ENCODE results near the gene FASN. TPM values are rescaled to one million over a fixed set of nuclear protein-coding genes. Genes with fewer than 3 reads are reported as not detected.
A peak's percentile ranks its signal among the peaks of the same experiment; 100 is the strongest.

Gene FASN
- total and polyA plus RNA-seq, 8 donors = 18.0 to 550 (median 40.0) TPM

DNA sequence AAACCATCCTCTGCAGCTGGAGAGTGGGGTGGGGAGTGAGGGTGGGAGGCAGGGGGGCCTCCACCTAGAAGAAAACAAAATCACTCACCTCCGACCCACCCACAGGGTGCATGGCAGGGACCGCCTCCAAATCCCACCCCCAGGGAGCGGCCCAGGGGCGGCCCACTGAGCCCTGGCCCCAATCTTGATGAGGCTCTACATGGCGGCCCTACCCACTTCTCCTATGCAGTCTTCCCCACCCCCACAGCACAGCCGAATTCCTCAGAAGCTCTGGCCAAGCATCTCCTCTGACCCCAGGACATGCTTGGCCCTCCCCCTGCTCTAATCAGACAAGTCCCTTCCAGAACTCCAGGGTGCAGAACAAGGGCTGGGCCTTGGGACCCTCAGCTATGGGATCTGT is 18.2 kb upstream of the FASN start:
- peaks cover 4 to 9% of the 10 kb centered on the region in 2 donors for H3K4me1 ChIP-seq
- TF ChIP-seq, protein P1, sequence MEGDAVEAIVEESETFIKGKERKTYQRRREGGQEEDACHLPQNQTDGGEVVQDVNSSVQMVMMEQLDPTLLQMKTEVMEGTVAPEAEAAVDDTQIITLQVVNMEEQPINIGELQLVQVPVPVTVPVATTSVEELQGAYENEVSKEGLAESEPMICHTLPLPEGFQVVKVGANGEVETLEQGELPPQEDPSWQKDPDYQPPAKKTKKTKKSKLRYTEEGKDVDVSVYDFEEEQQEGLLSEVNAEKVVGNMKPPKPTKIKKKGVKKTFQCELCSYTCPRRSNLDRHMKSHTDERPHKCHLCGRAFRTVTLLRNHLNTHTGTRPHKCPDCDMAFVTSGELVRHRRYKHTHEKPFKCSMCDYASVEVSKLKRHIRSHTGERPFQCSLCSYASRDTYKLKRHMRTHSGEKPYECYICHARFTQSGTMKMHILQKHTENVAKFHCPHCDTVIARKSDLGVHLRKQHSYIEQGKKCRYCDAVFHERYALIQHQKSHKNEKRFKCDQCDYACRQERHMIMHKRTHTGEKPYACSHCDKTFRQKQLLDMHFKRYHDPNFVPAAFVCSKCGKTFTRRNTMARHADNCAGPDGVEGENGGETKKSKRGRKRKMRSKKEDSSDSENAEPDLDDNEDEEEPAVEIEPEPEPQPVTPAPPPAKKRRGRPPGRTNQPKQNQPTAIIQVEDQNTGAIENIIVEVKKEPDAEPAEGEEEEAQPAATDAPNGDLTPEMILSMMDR (IDR thresholded peaks at IDR 0.05) = no peak
- no peak overlapping the region for H3K27ac ChIP-seq
- H3K27me3 ChIP-seq = no peaks in the 10 kb centered on the region
- no peak overlapping the region for H3K4me3 ChIP-seq
- H3K9me3 ChIP-seq = no peaks in the 10 kb centered on the region
- no peak for DNase-seq
- peaks cover 0 to 8% of the 10 kb centered on the region in 2 donors for H3K36me3 ChIP-seq
- intact Hi-C loops (cut with DNase I) = no loop called here
- no peak for ATAC-seq

- DNase-seq = no peak
- peaks cover 0 to 8% of the 10 kb centered on the region in 2 donors for H3K36me3 ChIP-seq
- no peak overlapping the region for H3K27ac ChIP-seq
- no peaks in the 10 kb centered on the region for H3K9me3 ChIP-seq
- H3K4me3 ChIP-seq = no peak overlapping the region
- TF ChIP-seq, protein P1 (IDR thresholded peaks at IDR 0.05) = no peak
- H3K27me3 ChIP-seq = no peaks in the 10 kb centered on the region
- ATAC-seq = no peak
- H3K4me1 ChIP-seq = peaks cover 4 to 9% of the 10 kb centered on the region in 2 donors
- intact Hi-C loops (cut with DNase I) = no loop called here
Measured at GRCh38 chr17:82114872-82115271, 16.8 kb upstream of the FASN start.

DNA sequence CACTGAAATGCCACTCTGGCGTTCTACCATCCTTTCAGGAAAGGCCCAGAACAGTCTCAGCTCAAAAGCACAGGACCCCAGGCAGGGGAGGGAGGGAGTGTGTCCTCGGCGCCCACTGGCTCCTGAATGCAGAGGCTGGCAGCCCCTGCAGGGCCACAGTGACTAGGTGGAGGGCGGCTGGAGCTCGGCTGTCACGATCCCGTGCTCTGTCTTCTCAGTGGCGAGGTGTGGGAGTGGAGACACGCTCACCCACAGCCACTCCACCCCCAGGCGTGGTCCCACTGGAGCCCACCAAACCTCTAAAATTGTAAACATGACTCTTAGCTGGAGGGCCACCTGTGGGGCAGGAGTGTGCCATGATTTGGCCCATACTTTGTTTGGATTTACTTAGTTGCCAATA is 16.4 kb upstream of the FASN start:
- peaks cover 4 to 9% of the 10 kb centered on the region in 2 donors for H3K4me1 ChIP-seq
- TF ChIP-seq, protein P1 (IDR thresholded peaks at IDR 0.05) = no peak
- no peak overlapping the region for H3K4me3 ChIP-seq
- DNase-seq (no peak), ATAC-seq (no peak)
- intact Hi-C loops (cut with DNase I) = no loop called here
- H3K9me3 ChIP-seq = no peaks in the 10 kb centered on the region
- no peaks in the 10 kb centered on the region for H3K27me3 ChIP-seq
- H3K36me3 ChIP-seq = peaks cover 0 to 8% of the 10 kb centered on the region in 2 donors
- no peak overlapping the region for H3K27ac ChIP-seq

- DNase-seq = no peak
- H3K4me3 ChIP-seq = no peak overlapping the region
- intact Hi-C loops (cut with DNase I) = no loop called here
- H3K27me3 ChIP-seq = no peaks in the 10 kb centered on the region
- H3K4me1 ChIP-seq = peaks cover 4 to 9% of the 10 kb centered on the region in 2 donors
- peak overlapping the region; percentile 20 to 47 for H3K27ac ChIP-seq
- no peak for ATAC-seq
- TF ChIP-seq, protein P1 (IDR thresholded peaks at IDR 0.05) = no peak
- no peaks in the 10 kb centered on the region for H3K9me3 ChIP-seq
- peaks cover 0 to 8% of the 10 kb centered on the region in 2 donors for H3K36me3 ChIP-seq
Measured at GRCh38 chr17:82113941-82114340, 15.9 kb upstream of the FASN start.

GRCh38 chr17:82113422-82113821 is 15.4 kb upstream of the FASN start:
- DNase-seq (no peak), ATAC-seq (peak; percentile 38)
- Histone ChIP-seq H3K4me1 (peaks cover 4 to 6% of the 10 kb centered on the region in 2 donors), H3K36me3 (peaks cover 0 to 8% of the 10 kb centered on the region in 2 donors), H3K9me3 (no peaks in the 10 kb centered on the region), H3K27me3 (no peaks in the 10 kb centered on the region), H3K4me3 (no peak overlapping the region), H3K27ac (peak overlapping the region; percentile 20 to 47)
- intact Hi-C loops (cut with DNase I) = no loop called here
- TF ChIP-seq, protein P1 (IDR thresholded peaks at IDR 0.05) = no peak

All from left lung (tissue), 10 donors.